Liver (tissue), 9 donors: ENCODE results near the gene RAD51B. TPM values are rescaled to one million over a fixed set of nuclear protein-coding genes. Genes with fewer than 3 reads are reported as not detected.

ENCODE experiments used
- DNase-seq: peaks from one replicate; pipeline ENCODE4 v3.0.0-alpha.2; 2017; ENCODE audit warnings: low spot score
- H3K27ac ChIP-seq, 2 donors: one replicate each; pipeline ENCODE4 v1.7.0; 2013; ENCODE audit warnings: inconsistent platforms in 2 of 2, low read length in 2 of 2, control low read depth in 1 of 2, low read depth in 1 of 2, mild to moderate bottlenecking in 1 of 2
- H3K27me3 ChIP-seq, 4 donors: one replicate each; pipeline versions ENCODE4 v1.6.1 to v1.7.0; 2013; ENCODE audit warnings: low read length in 3 of 4, inconsistent platforms in 1 of 4, mild to moderate bottlenecking in 1 of 4, moderate library complexity in 1 of 4; ENCODE audit not compliant: control insufficient read depth in 4 of 4, insufficient read depth in 4 of 4
- H3K36me3 ChIP-seq, 4 donors: one replicate each; pipeline versions ENCODE4 v1.6.1 to v1.7.0; 2013; ENCODE audit warnings: low read length in 3 of 4, mild to moderate bottlenecking in 3 of 4, low read depth in 1 of 4, moderate library complexity in 1 of 4; ENCODE audit not compliant: control insufficient read depth in 4 of 4, insufficient read depth in 3 of 4
- H3K4me1 ChIP-seq, 4 donors: one replicate each; pipeline versions ENCODE4 v1.6.1 to v1.7.0; 2013; ENCODE audit warnings: low read length in 3 of 4, mild to moderate bottlenecking in 3 of 4, moderate library complexity in 1 of 4; ENCODE audit not compliant: control insufficient read depth in 4 of 4, insufficient read depth in 4 of 4
- H3K4me3 ChIP-seq, 3 donors: one replicate each; pipeline versions ENCODE4 v1.6.1 to v1.7.0; 2013; ENCODE audit warnings: low read length in 3 of 3, control low read depth in 1 of 3, low read depth in 1 of 3, mild to moderate bottlenecking in 1 of 3
- H3K9ac ChIP-seq, 2 donors: one replicate each; pipeline ENCODE4 v1.7.0; 2013; ENCODE audit warnings: low read length in 2 of 2, mild to moderate bottlenecking in 2 of 2, moderate library complexity in 2 of 2, control low read depth in 1 of 2, low read depth in 1 of 2
- H3K9me3 ChIP-seq, 4 donors: one replicate each; pipeline versions ENCODE4 v1.6.1 to v1.7.0; 2013; ENCODE audit warnings: low read length in 3 of 4; ENCODE audit not compliant: control insufficient read depth in 4 of 4
- ATF3 ChIP-seq: IDR thresholded peaks from 2 replicates; pipeline ENCODE4 v1.6.1; 2016; ENCODE audit warnings: antibody characterized with exemption
- CTCF ChIP-seq: fragments of 150-350 bp; IDR thresholded peaks from 2 replicates; pipeline ENCODE4 v1.5.1; 2017; ENCODE audit warnings: improper control_type of control experiment, low read depth, low read length; ENCODE audit not compliant: missing input control
- EGR1 ChIP-seq, 2 donors: IDR thresholded peaks; 2 replicates each; pipeline ENCODE4 v1.6.1; 2016 to 2018; ENCODE audit warnings: antibody characterized with exemption in 2 of 2, low read depth in 2 of 2
- FOXA1 ChIP-seq: IDR thresholded peaks from 2 replicates; pipeline ENCODE4 v1.6.1; 2016; ENCODE audit warnings: antibody characterized with exemption
- FOXA2 ChIP-seq: IDR thresholded peaks from 2 replicates; pipeline ENCODE4 v1.6.1; 2016; ENCODE audit warnings: antibody characterized with exemption
- GABPA ChIP-seq, 2 donors: IDR thresholded peaks in 1 of 2; conservative IDR thresholded peaks in 1 of 2; 2 replicates each; pipeline ENCODE4 v1.6.1; 2016; ENCODE audit warnings: antibody characterized with exemption in 2 of 2, mild to moderate bottlenecking in 1 of 2, moderate library complexity in 1 of 2
- HNF4A ChIP-seq, 2 donors: conservative IDR thresholded peaks; 2 replicates each; pipeline ENCODE4 v1.6.1; 2016; ENCODE audit warnings: antibody characterized with exemption in 2 of 2, mild to moderate bottlenecking in 2 of 2
- HNF4G ChIP-seq: IDR thresholded peaks from 2 replicates; pipeline ENCODE4 v1.6.1; 2016; ENCODE audit warnings: antibody characterized with exemption
- JUND ChIP-seq, 2 donors: IDR thresholded peaks; 2 replicates each; pipeline ENCODE4 v1.6.1; 2016; ENCODE audit warnings: antibody characterized with exemption in 2 of 2
- NR2F2 ChIP-seq: IDR thresholded peaks from 2 replicates; pipeline ENCODE4 v1.6.1; 2016; ENCODE audit warnings: antibody characterized with exemption
- RAD21 ChIP-seq, 2 donors: IDR thresholded peaks; 2 replicates each; pipeline ENCODE4 v1.6.1; 2016; ENCODE audit warnings: antibody characterized with exemption in 2 of 2, mild to moderate bottlenecking in 2 of 2
- REST ChIP-seq: IDR thresholded peaks from 2 replicates; pipeline ENCODE4 v1.6.1; 2016; ENCODE audit warnings: antibody characterized with exemption, mild to moderate bottlenecking
- RXRA ChIP-seq, 2 donors: IDR thresholded peaks; 2 replicates each; pipeline ENCODE4 v1.6.1; 2017 to 2018; ENCODE audit warnings: antibody characterized with exemption in 2 of 2, mild to moderate bottlenecking in 1 of 2
- SP1 ChIP-seq: IDR thresholded peaks from 2 replicates; pipeline ENCODE4 v1.6.1; 2018; ENCODE audit warnings: antibody characterized with exemption, mild to moderate bottlenecking
- TAF1 ChIP-seq: conservative IDR thresholded peaks from 2 replicates; pipeline ENCODE4 v1.6.1; 2016; ENCODE audit warnings: antibody characterized with exemption, mild to moderate bottlenecking
- YY1 ChIP-seq: IDR thresholded peaks from 2 replicates; pipeline ENCODE4 v1.6.1; 2016; ENCODE audit warnings: antibody characterized with exemption, mild to moderate bottlenecking
- ZBTB33 ChIP-seq: IDR thresholded peaks from 2 replicates; pipeline ENCODE4 v1.6.1; 2016; ENCODE audit warnings: antibody characterized with exemption
- WGBS: extraction: QIAGEN DNeasy Blood & Tissue Kit; methylation state at CpG from one replicate; pipeline ENCODE4 v1.1.7; 2013; 5-methylcytosine and 5-hydroxymethylcytosine counted together
- polyA plus RNA-seq, 2 donors: library from polyadenylated mRNA; stranded (reverse) in 1 of 2; unstranded in 1 of 2; fragments of 200-250 nt in 1 of 2; fragments of >200 nt in 1 of 2; fragmentation: Nextera tagmentation in 1 of 2; extraction: Ambion mirVana in 1 of 2; gene quantifications; one replicate each; pipeline versions ENCODE4 v1.2.1 to v1.2.3, GENCODE V29; 2013 to 2015
- total RNA-seq, 2 donors: library from RNA; depleted of rRNA; stranded (reverse); fragments of >200 nt; gene quantifications; one replicate each; pipeline ENCODE4 v1.2.3, GENCODE V29; 2014
- TF ChIP-seq, protein P1 (sequence below): IDR thresholded peaks from 2 replicates; pipeline ENCODE4 v1.6.1; 2016; ENCODE audit warnings: antibody characterized with exemption
- donor health status: healthy.
- donor health status: healthy.
- donor health status: healthy.
- donor health status: healthy.
- donor health status: healthy.

RAD51B gene
- total and polyA plus RNA-seq, 4 donors, result 0.81 to 12.9 (median 2.4) TPM

DNA sequence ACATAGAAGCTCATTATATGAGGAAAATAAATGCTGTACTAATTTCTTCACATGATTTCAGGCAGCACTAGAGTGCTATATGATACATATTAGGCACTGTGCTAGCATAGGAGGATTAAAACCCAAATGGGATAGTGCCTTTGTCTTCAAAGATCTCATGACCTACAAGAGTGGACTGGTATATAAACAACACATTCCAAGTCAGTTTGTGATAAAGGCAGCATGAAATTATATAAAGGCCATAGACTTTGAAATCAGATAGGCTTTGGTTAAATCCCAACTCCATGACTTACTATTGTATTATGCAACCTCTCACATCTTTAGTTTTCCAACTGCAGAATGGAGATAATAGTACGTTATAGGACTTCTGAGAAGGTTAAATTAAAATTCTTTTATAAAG, 179.7 kb downstream of the RAD51B start:
- Histone ChIP-seq H3K9ac (no peak overlapping the region), H3K27ac (no peak overlapping the region), H3K4me1 (no peaks in the 10 kb centered on the region), H3K36me3 (no peaks in the 10 kb centered on the region), H3K4me3 (no peak overlapping the region), H3K9me3 (no peaks in the 10 kb centered on the region), H3K27me3 (no peaks in the 10 kb centered on the region)
- 77% methylated on average over 1 of the region's 1 CpG for WGBS
- TF ChIP-seq HNF4A (conservative IDR thresholded peaks at IDR 0.05), result no peak
- TF ChIP-seq, protein P1, sequence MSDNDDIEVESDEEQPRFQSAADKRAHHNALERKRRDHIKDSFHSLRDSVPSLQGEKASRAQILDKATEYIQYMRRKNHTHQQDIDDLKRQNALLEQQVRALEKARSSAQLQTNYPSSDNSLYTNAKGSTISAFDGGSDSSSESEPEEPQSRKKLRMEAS, result no peak
- no peak for TF ChIP-seq CTCF
- TF ChIP-seq HNF4G, result no peak
- no peak for TF ChIP-seq ZBTB33
- TF ChIP-seq ATF3, result no peak
- no peak for TF ChIP-seq FOXA2
- TF ChIP-seq REST, result no peak
- TF ChIP-seq JUND (IDR thresholded peaks at IDR 0.05), result no peak
- no peak for TF ChIP-seq EGR1 (IDR thresholded peaks at IDR 0.05; ENCODE audit: low read depth in 2 of 2)
- no peak for TF ChIP-seq SP1
- no peak for TF ChIP-seq YY1
- no peak for TF ChIP-seq RAD21 (IDR thresholded peaks at IDR 0.05)
- no peak for TF ChIP-seq NR2F2
- no peak for TF ChIP-seq TAF1
- no peak for TF ChIP-seq RXRA (IDR thresholded peaks at IDR 0.05)
- TF ChIP-seq FOXA1, result no peak
- TF ChIP-seq GABPA (IDR thresholded peaks at IDR 0.05 in 1 of 2, conservative IDR thresholded peaks at IDR 0.05 in 1 of 2), result no peak
- no peak for DNase-seq
